ENCODE results near the gene ARMCX2.

GRCh38 chrX:101639583-101639982 lies 20.1 kb downstream of the ARMCX2 start:
- TF ChIP-seq POLR2A (IDR thresholded peaks at IDR 0.05) (no peak), CTCF (IDR thresholded peaks at IDR 0.05) (no peak)
